Peyer's patch (tissue), 4 donors: ENCODE data around the gene HAP1. TPM values are rescaled to one million over a fixed set of nuclear protein-coding genes. Genes with fewer than 3 reads are reported as not detected.
A peak's percentile ranks its signal among the peaks of the same experiment; 100 is the strongest.

ENCODE experiments used
- DNase-seq, 3 donors: peaks; one replicate each; pipeline ENCODE4 v3.0.0-alpha.2; 2017 to 2019
- H3K27ac ChIP-seq, 4 donors: fragments of 200-600 bp; sonication (generic); one replicate each; pipeline ENCODE4 v1.5.1; 2016 to 2019
- H3K27me3 ChIP-seq, 2 donors: fragments of 200-600 bp; sonication (generic); one replicate each; pipeline ENCODE4 v1.5.1; 2019
- H3K36me3 ChIP-seq, 3 donors: fragments of 200-600 bp; sonication (generic); one replicate each; pipeline ENCODE4 v1.5.1; 2016 to 2019
- H3K4me1 ChIP-seq, 4 donors: fragments of 200-600 bp; sonication (generic); one replicate each; pipeline ENCODE4 v1.5.1; 2016 to 2019
- H3K4me3 ChIP-seq, 4 donors: fragments of 200-600 bp; sonication (generic); 1 replicate in 3 of 4; 2 replicates in 1 of 4; pipeline ENCODE4 v1.5.1; 2016 to 2019; ENCODE audit warnings: mild to moderate bottlenecking in 1 of 4
- H3K9me3 ChIP-seq, 4 donors: fragments of 200-600 bp; sonication (generic); one replicate each; pipeline ENCODE4 v1.5.1; 2016 to 2019; ENCODE audit warnings: mild to moderate bottlenecking in 1 of 4
- CTCF ChIP-seq, 6 experiments: fragments of 450-650 bp in 4 of 6; fragments of 200-600 bp in 2 of 6; sonication (generic) in 1 of 6; IDR thresholded peaks; one replicate each; pipeline ENCODE4 v1.5.1; 2017 to 2019; ENCODE audit warnings: antibody characterized with exemption in 6 of 6, mild to moderate bottlenecking in 3 of 6, moderate library complexity in 1 of 6
- POLR2A ChIP-seq, 2 donors: fragments of 450-650 bp; IDR thresholded peaks; one replicate each; pipeline ENCODE4 v1.5.1; 2017; ENCODE audit warnings: antibody characterized with exemption in 2 of 2, mild to moderate bottlenecking in 2 of 2, moderate library complexity in 2 of 2
- total RNA-seq, 4 donors: library from RNA; depleted of rRNA; stranded (reverse); fragments of >200 nt; gene quantifications; one replicate each; pipeline ENCODE4 v1.1.0, GENCODE V29; 2016

HAP1 gene
- total RNA-seq, 4 donors from 2014 or later: 0.94 to 5.0 TPM; not detected in 2

- no peak for DNase-seq
- Histone ChIP-seq H3K36me3 (no peaks in the 10 kb centered on the region), H3K4me3 (peak overlapping the region in 3 of 4 donors; percentile 29 to 48 (median 45)), H3K27me3 (peaks cover 0 to 28% of the 10 kb centered on the region in 2 donors), H3K27ac (no peak overlapping the region), H3K9me3 (no peaks in the 10 kb centered on the region), H3K4me1 (peaks cover 0 to 19% (median 6%) of the 10 kb centered on the region in 4 donors)
- TF ChIP-seq POLR2A (IDR thresholded peaks at IDR 0.05) (no peak), CTCF (IDR thresholded peaks at IDR 0.05) (no peak)
Measured at GRCh38 chr17:41733348-41734138, 900 bp downstream of the HAP1 start.

- Histone ChIP-seq H3K4me1 (peaks cover 0 to 19% (median 6%) of the 10 kb centered on the region in 4 donors), H3K27me3 (peaks cover 0 to 28% of the 10 kb centered on the region in 2 donors), H3K4me3 (no peak overlapping the region), H3K36me3 (no peaks in the 10 kb centered on the region), H3K27ac (no peak overlapping the region), H3K9me3 (no peaks in the 10 kb centered on the region)
- DNase-seq: no peak
- TF ChIP-seq CTCF (IDR thresholded peaks at IDR 0.05): no peak
- no peak for TF ChIP-seq POLR2A (IDR thresholded peaks at IDR 0.05)
Measured at GRCh38 chr17:41731836-41732235, 2.6 kb downstream of the HAP1 start.

- H3K27me3 ChIP-seq: peaks cover 0 to 21% of the 10 kb centered on the region in 2 donors
- H3K4me3 ChIP-seq: no peak overlapping the region
- no peaks in the 10 kb centered on the region for H3K9me3 ChIP-seq
- no peak for DNase-seq
- TF ChIP-seq POLR2A (IDR thresholded peaks at IDR 0.05) (no peak), CTCF (IDR thresholded peaks at IDR 0.05) (no peak)
- H3K36me3 ChIP-seq: no peaks in the 10 kb centered on the region
- peaks cover 0 to 19% (median 6%) of the 10 kb centered on the region in 4 donors for H3K4me1 ChIP-seq
- H3K27ac ChIP-seq: no peak overlapping the region
Measured at GRCh38 chr17:41730479-41730878, 4.0 kb downstream of the HAP1 start.

- no peak for TF ChIP-seq CTCF (IDR thresholded peaks at IDR 0.05)
- Histone ChIP-seq H3K36me3 (no peaks in the 10 kb centered on the region), H3K4me1 (no peaks in the 10 kb centered on the region), H3K27ac (no peak overlapping the region), H3K9me3 (no peaks in the 10 kb centered on the region), H3K4me3 (no peak overlapping the region), H3K27me3 (no peaks in the 10 kb centered on the region)
- no peak for DNase-seq
Measured at GRCh38 chr17:41728056-41728455, 6.4 kb downstream of the HAP1 start.

GRCh38 chr17:41725134-41725533, 9.3 kb downstream of the HAP1 start:
- no peaks in the 10 kb centered on the region for H3K9me3 ChIP-seq
- H3K4me3 ChIP-seq: no peak overlapping the region
- H3K36me3 ChIP-seq: no peaks in the 10 kb centered on the region
- no peaks in the 10 kb centered on the region for H3K27me3 ChIP-seq
- DNase-seq: no peak
- no peaks in the 10 kb centered on the region for H3K4me1 ChIP-seq
- H3K27ac ChIP-seq: no peak overlapping the region
- no peak for TF ChIP-seq CTCF (IDR thresholded peaks at IDR 0.05)
- no peak for TF ChIP-seq POLR2A (IDR thresholded peaks at IDR 0.05)
